NCI-H2196 (cell line): Measurements from ENCODE around the gene ANAPC5.
"Not testable (repeated sequence)": the region's sequence is repeated elsewhere in the genome, so short reads cannot be mapped to it uniquely, and the experiment has no call there.

ENCODE experiments used
- DNase-seq: peaks from one replicate; lab custom pipeline; 2025; ENCODE audit not compliant: unreplicated experiment; lab: John Stamatoyannopoulos, UW

Gene ANAPC5

DNA sequence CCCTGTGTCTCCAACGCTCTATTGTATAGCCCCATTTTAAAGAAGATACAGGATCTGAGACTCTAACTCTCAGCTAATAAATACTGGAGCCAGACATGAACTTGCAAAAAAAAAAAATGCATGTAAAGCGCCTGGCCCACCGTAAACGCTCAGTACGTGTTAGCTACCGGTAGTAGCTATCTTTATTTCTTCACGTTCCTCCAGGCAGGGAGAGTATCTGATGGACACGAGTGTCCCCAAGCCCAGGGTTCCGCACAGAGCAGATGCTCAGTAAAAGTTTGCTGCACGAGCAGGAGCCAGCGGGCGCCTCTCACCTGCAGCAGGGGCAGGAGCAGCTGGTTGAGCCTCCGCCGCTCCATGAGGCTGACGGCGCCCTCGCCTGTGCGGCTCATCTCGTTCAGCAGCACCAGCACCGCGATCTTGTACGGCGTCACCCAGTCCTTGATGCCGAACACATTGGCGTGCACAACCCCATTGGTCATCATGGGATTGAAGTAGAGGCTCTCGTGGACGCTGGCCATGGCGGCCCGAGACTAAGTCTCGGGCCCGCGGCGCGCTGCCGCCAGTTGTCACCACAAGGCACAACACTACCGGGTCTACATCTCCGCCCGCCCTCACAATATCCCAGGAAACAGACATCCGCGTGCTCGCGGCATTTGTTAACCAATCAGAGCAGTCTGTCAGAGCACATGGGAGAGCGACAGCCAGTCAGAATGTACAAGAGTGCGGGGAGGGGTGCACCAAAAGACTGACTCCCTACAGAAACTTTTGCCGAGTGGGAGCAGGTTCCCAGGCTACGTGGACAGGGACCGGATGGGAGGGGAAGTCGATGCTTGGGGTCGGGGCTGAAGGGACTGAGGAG, at the start of gene ANAPC5:
Gene ANAPC5 (minus strand): TSS at position 592 of the 862 bp plus-strand sequence. CDS start 71 bp downstream, at position 521.
- DNase-seq: peak; percentile 96

GRCh38 chr12:121400332-121401139, 48.3 kb upstream of the ANAPC5 start:
- DNase-seq: peak; percentile 13

- peak; percentile 99 for DNase-seq
These were observed 47.5 kb upstream of the ANAPC5 start, which contains the start of gene RNF34 for GRCh38 chr12:121399391-121400331. Gene RNF34 (plus strand): TSS chr12:121400118. CDS start chr12:121400213, 95 bp downstream.

DNA sequence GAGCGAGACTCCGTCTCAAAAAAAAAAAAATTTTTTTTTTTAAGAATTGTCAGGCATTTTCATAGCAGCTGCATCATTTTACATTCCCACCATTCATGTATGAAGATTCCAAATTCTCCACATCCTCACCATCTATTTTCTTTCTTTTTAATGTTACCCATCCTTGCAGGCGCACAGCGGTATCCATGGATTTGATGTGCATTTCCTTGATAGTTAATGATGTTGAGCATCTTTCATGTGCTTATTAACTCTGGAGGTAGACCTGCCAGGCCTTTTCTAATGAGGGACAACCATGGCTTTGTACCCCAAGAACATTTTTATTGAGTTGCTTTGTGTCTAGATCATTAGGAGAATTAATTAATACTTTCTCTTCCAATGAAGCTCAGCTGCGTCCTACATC, 46.1 kb upstream of the ANAPC5 start:
- no peak for DNase-seq

- no peak for DNase-seq
These were observed 45.3 kb upstream of the ANAPC5 start for GRCh38 chr12:121397521-121397920.

DNA sequence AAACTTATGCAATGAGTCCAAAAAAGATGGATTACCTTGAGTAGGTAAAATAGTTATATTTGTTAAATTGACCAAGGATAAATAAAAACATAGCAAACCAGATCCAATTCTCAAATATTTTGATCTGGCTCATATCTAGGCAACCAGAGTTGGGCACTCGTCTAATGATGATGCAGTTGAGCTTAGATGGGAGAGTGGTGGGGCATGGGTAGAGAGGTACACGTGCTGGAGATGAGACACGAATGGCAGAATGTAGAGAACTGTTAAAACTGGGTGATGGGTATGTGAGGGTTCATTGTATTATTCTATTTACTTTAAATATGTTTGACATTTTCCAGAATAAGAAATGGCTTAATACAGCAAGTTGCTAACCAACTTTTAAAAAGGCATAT, 40.1 kb upstream of the ANAPC5 start:
- no peak for DNase-seq

DNA sequence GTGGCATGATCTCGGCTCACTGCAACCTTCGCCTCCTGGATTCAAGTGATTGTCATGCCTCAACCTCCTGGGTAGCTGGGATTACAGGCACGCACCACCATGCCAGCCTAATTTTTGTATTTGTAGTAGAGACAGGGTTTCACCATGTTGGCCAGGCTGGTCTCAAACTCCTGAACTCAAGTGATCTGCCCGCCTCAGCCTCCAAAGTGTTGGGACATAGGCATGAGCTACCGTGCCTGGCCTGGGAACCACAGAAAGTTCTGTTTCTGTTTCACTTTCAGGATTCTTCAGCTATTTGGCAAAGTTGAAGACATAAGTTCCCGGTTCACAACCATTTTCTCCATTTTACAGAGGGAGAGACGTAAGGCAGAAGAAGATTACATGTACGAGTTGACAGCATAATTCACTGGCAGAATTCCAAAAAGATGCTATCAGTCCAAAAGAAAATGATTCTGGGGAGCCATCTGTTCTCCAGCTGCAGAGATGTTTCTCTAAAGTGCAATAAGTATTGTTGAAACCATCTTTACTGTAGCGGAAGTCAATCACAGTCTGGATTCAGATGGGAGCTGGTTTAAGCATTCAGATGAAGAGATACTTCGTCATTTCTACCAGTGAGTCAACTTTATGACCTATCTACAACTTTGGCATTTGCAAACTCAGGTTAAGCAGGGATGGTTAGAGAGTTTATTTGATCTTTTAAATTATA, 39.6 kb upstream of the ANAPC5 start:
- DNase-seq: no peak

- no peak for DNase-seq
These were observed 38.6 kb upstream of the ANAPC5 start for GRCh38 chr12:121390856-121391255.

DNA sequence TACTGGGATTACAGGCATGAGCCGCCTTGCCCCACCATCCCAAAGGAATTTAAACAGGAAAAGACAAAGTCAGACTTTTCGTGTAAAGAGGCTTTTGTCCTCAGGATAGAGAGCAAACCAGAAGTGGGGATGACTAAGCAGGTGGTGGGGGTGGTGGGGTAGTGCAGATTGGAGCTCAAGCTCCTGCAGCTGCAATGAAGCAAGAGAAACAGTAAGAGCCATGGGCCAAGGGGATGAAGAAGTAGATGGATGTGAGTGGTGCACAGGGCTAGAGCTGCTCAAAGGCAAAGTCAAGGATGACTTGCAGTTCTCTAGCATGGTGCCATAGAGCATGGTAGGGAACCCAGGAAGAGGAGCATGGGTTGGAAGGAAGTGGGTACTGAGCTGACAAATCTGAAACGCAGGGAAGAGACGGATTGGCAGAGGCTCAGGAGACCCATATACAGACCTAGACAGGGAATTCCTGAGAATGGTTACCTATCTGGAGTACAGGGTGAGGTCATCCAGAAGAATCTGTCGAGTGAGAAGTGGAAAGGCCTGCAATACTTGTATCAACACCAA, 36.3 kb upstream of the ANAPC5 start:
- DNase-seq: no peak

DNA sequence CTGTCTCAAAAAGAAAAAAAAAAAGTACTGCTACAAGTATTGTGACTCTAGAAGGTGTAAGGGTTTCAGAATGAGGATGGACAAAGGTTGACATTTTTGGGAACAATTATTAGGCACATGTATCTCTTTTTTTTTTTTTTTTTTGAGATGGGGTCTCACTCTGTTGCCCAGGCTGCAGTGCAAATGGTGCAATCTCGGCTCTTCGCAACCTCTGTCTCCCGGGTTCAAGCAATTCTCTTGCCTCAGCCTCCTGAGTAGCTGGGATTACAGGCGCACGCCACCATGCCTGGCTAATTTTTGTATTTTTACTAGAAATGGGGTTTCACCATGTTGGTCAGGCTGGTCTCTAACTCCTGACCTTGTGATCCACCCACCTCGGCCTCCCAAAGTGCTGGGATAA, 32.7 kb upstream of the ANAPC5 start:
- not testable (repeated sequence) for DNase-seq

DNA sequence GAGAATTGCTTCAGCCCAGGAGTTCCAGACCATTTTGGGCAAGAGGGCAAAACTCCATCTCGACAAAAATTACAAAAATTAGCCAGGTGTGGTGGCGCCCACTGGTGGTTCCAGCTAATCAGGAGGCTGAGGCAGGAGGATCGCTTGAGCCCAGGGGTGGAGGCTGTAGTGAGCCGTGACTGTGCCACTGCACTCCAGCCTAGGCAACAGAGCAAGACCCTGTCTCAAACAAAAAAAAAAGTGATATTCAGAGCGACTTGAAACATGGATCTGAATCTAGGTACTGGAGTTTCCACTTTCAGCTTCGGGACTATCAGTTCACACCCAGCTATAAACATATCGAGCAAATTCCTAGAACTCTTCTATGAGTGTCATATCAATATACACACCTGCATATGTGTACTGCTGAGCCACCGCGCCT, 31.4 kb upstream of the ANAPC5 start:
- no peak for DNase-seq

GRCh38 chr12:121379945-121380344, 27.7 kb upstream of the ANAPC5 start:
- DNase-seq: no peak

- no peak for DNase-seq
These were observed 26.5 kb upstream of the ANAPC5 start for GRCh38 chr12:121378736-121379135.

DNA sequence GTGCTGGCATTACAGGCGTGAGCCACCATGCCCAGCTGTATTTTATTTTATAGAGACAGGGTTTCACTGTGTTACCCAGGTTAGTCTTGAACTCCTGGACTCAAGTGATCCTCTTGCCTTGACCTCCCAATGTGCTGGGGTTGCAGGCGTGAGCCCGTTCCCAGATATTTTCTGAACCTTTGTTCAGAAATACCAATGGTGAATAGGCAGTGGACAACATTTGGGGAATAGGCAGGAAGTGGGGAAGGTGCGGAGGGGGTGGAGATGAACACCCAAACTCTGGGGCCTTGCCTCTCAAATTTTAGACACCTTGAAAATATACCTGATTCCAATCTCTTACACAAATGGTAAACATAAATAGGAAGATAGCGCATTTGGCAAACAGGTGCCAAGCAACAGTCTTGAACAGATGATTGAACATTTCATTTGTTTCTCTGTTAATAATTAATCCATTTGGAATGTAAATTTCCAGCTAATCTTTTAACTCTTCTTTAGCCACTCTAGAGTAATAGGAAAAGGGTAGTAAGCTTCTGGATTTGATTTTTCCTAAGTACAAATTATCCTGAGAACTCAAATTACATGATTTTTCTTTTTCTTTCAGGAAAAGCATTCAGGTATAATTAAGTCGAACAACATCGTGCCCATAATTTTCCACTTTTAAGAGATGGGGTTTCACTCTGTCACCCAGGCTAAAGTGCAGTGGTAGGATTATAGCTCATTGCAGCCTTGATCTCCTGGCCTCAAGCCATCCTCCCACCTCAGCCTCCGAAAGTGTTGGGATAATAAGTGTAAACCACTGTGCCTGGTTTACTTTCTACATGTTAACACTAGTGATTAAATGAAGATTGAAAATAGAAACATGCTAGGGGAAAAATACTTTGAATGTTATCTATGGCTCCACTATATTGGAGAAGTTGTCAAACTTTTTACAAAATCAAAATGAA, 24.8 kb upstream of the ANAPC5 start:
- no peak for DNase-seq

GRCh38 chr12:121374945-121375584, 22.9 kb upstream of the ANAPC5 start:
- DNase-seq: not testable (repeated sequence)

DNA sequence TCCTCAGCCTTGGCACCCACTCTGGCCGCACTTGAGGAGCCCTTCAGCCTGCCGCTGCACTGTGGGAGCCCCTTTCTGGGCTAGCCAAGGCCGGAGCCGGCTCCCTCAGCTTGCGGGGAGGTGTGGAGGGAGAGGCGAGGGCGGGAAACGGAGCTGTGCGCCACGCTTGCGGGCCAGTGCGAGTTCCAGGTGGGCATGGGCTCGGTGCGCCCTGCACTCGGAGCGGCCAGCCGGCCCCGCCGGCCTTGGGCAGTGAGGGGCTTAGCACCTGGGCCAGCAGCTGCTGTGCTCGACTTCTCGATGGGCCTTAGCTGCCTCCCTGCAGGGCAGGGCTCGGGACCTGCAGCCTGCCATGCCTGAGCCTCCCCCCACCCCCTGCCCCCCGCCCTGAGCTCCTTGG, 22.1 kb upstream of the ANAPC5 start:
- DNase-seq: not testable (repeated sequence)

GRCh38 chr12:121373755-121374154, 21.5 kb upstream of the ANAPC5 start:
- DNase-seq: no peak

DNA sequence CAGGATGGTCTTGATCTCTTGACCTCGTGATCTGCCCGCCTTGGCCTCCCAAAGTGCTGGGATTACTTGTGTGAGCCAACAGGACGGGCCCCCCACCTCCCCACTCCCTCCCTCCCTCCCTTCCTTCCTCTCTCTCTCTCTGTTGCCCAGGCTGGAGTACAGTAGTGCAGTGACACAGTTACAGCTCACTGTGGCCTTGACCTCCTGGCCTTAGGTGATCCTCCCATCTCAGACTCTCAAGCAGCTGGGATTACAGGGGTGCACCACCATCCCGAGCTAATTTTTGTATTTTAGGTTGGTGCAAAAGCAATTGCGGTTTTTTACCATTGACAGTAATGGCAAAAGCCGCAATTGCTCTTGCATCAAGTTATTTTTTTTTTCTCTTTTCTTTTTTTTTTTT, 19.2 kb upstream of the ANAPC5 start:
- no peak for DNase-seq
